HG02938 (cell line): ENCODE measurements around the gene RNF187.

Experiments used
- ATAC-seq: cut with Tn5 transposase; IDR thresholded peaks from one replicate; pipeline ENCODE4 v1.9.1; 2021; ENCODE audit warnings: mild to moderate bottlenecking, moderate library complexity; ENCODE audit not compliant: unreplicated experiment

The RNF187 gene

DNA sequence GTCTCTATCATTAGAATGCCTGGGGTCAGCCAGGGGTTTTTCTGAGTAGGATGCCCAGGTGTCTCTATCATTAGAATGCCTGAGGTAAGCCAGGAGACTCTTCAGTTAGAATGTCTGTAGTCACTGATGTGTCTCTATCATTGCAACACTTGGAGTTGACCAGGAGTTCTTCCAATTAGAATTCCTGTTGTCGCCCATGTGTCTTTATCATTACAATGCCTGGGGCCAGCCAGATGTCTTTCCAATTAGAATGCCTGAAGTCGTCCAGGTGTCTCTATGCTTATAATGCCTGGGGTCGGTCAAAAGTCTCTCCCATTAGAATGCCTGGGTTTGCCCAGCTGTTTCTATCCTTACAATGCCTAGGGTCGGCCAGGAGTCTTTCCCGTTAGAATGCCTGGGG lies 55.8 kb downstream of the RNF187 start:
- no peak for ATAC-seq

DNA sequence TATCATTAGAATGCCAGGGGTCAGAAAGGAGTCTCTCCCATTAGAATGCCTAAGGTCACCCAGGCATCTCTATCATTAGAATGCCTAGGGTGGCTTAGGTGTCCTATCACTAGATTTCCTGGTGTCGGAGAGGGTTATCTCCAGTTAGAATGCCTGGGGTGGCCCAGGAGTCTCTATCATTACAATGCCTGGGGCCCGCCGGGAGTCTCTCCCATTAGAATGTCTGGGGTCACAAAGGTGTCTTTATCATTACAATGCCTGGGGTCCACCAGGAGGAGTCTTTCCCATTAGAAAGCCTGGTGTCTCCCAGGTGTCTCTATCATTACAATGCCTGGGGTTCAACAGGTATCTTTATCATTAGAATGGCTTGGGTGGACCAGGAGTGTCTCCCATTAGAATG lies 56.2 kb downstream of the RNF187 start:
- no peak for ATAC-seq

DNA sequence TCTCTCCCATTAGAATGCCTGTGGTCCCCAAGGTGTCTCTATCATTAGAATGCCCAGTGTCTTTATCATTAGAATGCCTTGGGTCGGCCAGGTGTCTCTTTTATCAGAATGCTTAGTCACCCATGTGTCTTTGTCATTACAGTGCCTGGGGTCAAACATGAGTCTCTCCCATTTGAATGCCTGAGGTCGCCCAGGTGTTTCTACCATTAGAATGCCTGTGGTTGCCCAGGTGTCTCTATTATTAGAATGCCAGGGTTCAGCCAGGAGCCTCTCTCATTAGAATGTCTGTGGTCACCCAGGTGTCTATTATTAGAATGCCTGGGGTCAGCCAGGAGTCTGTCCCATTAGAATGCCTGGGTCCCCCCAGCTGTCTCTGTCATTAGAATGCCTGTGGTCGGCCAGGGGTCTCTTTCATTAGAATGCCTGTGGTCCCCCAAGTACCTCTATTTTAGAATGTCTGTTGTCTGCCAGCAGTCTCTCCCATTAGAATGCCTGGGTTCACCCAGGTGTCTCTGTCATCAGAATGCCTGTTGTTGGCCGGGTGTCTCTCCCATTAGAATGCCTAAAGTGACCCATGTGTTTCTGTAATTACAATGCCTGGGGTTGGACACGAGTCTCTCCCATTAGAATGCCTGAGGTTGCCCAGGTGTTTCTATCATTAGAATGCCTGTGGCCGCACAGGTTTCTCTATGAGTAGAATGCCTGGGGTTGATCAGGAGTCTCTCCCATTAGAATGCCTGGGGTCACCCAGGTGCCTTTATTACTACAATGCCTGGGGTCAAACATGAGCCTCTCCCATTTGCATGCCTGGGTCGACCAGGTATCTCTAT lies 57.1 kb downstream of the RNF187 start:
- no peak for ATAC-seq

DNA sequence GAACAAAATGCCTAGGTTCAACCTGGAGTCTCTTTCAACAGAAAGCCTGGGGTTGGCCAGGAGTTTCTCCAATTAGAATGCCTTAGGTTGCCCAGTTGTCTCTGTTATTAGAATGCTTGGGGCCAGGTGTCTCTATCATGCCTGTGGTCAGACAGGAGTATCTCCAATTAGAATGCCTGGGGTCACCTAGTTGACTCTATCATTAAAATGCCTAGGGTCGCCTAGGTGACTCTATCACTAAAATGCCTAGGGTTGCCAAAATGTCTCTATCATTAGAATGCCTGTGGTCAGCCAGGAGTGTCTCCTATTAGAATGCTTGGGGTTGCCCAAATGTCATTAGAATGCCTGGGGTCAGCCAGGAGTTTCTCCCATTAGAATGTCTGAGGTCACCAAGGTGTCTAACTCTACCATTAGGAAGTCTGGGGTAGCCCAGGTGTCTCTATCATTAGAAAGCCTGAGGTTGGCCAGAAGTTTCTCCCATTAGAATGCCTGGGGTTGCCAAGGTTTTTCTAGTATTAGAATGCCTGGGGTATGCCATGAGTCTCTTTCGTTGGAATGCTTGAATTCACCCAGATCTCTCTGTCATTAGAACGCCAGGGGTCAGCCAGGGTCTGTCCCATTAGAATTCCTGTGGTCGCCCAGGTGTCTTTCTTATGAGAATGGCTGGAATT lies 57.9 kb downstream of the RNF187 start:
- no peak for ATAC-seq
